GM12801 (cell line): ENCODE measurements around the gene FGF1.

Experiments
- CTCF ChIP-seq: IDR thresholded peaks from one replicate; pipeline ENCODE4 v1.5.1; 2011; ENCODE audit warnings: control low read depth; ENCODE audit not compliant: insufficient read length; ENCODE audit errors: extremely low read depth

The FGF1 gene

GRCh38 chr5:142650881-142651280, 35.0 kb downstream of the FGF1 start:
- TF ChIP-seq CTCF, result no peak

GRCh38 chr5:142650060-142650459, 35.8 kb downstream of the FGF1 start:
- TF ChIP-seq CTCF, result no peak

- TF ChIP-seq CTCF, result no peak
Measured at GRCh38 chr5:142645456-142645855, 40.4 kb downstream of the FGF1 start.

- no peak for TF ChIP-seq CTCF
Measured at GRCh38 chr5:142644640-142645361, 41.1 kb downstream of the FGF1 start.

GRCh38 chr5:142644127-142644526, 41.8 kb downstream of the FGF1 start:
- no peak for TF ChIP-seq CTCF

GRCh38 chr5:142643634-142644033, 42.3 kb downstream of the FGF1 start:
- TF ChIP-seq CTCF, result no peak

GRCh38 chr5:142642427-142642826, 43.5 kb downstream of the FGF1 start:
- no peak for TF ChIP-seq CTCF
